ENCODE measurements around the gene SAMD15. TPM values are rescaled to one million over a fixed set of nuclear protein-coding genes. Genes with fewer than 3 reads are reported as not detected.

SAMD15 gene
- total and polyA plus RNA-seq, 2 donors (not counting 1 experiment from before 2014, with no cell fraction given), result 0.03 to 0.96 TPM

- Mint-ChIP-seq H3K9me3 (ENCODE audit: insufficient read depth) (no peaks in the 10 kb centered on the region), H3K4me3 (no peak overlapping the region)
- no peaks in the 10 kb centered on the region for H3K36me3 ChIP-seq (replicated peaks in 1 of 2; ENCODE audit: control extremely low read depth in 1 of 2, control insufficient read depth in 1 of 2, extremely low read depth in 1 of 2, insufficient read depth in 2 of 2, low read length in 1 of 2)
Measured at GRCh38 chr14:77400216-77400615, 23.0 kb downstream of the SAMD15 start.

GRCh38 chr14:77403768-77404167 lies 26.6 kb downstream of the SAMD15 start:
- H4K20me1 ChIP-seq (ENCODE audit: control insufficient read depth, insufficient read depth, low read length, poor library complexity, severe bottlenecking), result no peaks in the 10 kb centered on the region
- DNase-seq (no peak), ATAC-seq (ENCODE audit: low read depth) (no peak)
- no peak overlapping the region for H3K4me2 ChIP-seq (replicated peaks; ENCODE audit: low read depth, low read length, poor library complexity, severe bottlenecking)
- H3K27me3 Mint-ChIP-seq, result no peaks in the 10 kb centered on the region
- H3K9me3 ChIP-seq (ENCODE audit: control extremely low read depth in 1 of 3, control insufficient read depth in 2 of 3, insufficient read depth in 1 of 3, low read length in 2 of 3), result no peaks in the 10 kb centered on the region
- intact Hi-C loops (cut with micrococcal nuclease), result no loop called here
- POLR2A ChIA-PET, result no interaction called here
- CTCF ChIA-PET, result no interaction called here
- no peak for TF ChIP-seq CTCF (IDR thresholded peaks at IDR 0.05)
- TF ChIP-seq EZH2 (IDR thresholded peaks at IDR 0.05; ENCODE audit: borderline replicate concordance, insufficient read depth, low read depth, low read length, poor library complexity, severe bottlenecking), result no peak
- H3K9ac ChIP-seq (ENCODE audit: low read length), result no peak overlapping the region
- H2AFZ ChIP-seq (ENCODE audit: insufficient read depth, low read depth, low read length, poor library complexity, severe bottlenecking), result no peak overlapping the region
- H3K27me3 ChIP-seq (replicated peaks in 1 of 4; ENCODE audit: control extremely low read depth in 1 of 4, control insufficient read depth in 3 of 4, insufficient read depth in 4 of 4, low read length in 3 of 4), result no peaks in the 10 kb centered on the region
- 88% methylated on average over 1 of the region's 3 CpGs for WGBS (ENCODE audit: insufficient coverage)
- no peaks in the 10 kb centered on the region for H3K9me3 Mint-ChIP-seq (ENCODE audit: insufficient read depth)
- peaks cover 12% of the 10 kb centered on the region for H3K4me1 Mint-ChIP-seq
- no peak overlapping the region for H3K27ac Mint-ChIP-seq
- H3K27ac ChIP-seq (ENCODE audit: low read length in 2 of 2), result no peak overlapping the region
- no peak overlapping the region for H3K4me3 ChIP-seq (ENCODE audit: control extremely low read depth in 1 of 5, extremely low read depth in 1 of 5, insufficient read depth in 1 of 5, low read depth in 2 of 5, low read length in 4 of 5)
- H3K4me1 ChIP-seq (ENCODE audit: control insufficient read depth in 2 of 2, insufficient read depth in 2 of 2, low read length in 2 of 2), result peaks cover 5 to 7% of the 10 kb centered on the region in 2 donors
- no peak overlapping the region for H3K4me3 Mint-ChIP-seq
- H3K79me2 ChIP-seq (ENCODE audit: control insufficient read depth, insufficient read depth, low read length), result no peaks in the 10 kb centered on the region
- no peaks in the 10 kb centered on the region for H3K36me3 ChIP-seq (replicated peaks in 1 of 2; ENCODE audit: control extremely low read depth in 1 of 2, control insufficient read depth in 1 of 2, extremely low read depth in 1 of 2, insufficient read depth in 2 of 2, low read length in 1 of 2)

More at GRCh38 chr14:77400216-77400615, 23.0 kb downstream of the SAMD15 start:
- DNase-seq (no peak), ATAC-seq (ENCODE audit: low read depth) (no peak)
- H3K27me3 ChIP-seq (replicated peaks in 1 of 4; ENCODE audit: control extremely low read depth in 1 of 4, control insufficient read depth in 3 of 4, insufficient read depth in 4 of 4, low read length in 3 of 4), result no peaks in the 10 kb centered on the region
- no peak overlapping the region for H3K4me3 ChIP-seq (ENCODE audit: control extremely low read depth in 1 of 5, extremely low read depth in 1 of 5, insufficient read depth in 1 of 5, low read depth in 2 of 5, low read length in 4 of 5)
- H3K27ac Mint-ChIP-seq, result no peak overlapping the region
- no CpG with 5 or more reads among the region's 6 CpGs for WGBS (ENCODE audit: insufficient coverage)
- peaks cover 0 to 4% of the 10 kb centered on the region in 2 donors for H3K4me1 ChIP-seq (ENCODE audit: control insufficient read depth in 2 of 2, insufficient read depth in 2 of 2, low read length in 2 of 2)
- no peaks in the 10 kb centered on the region for H3K79me2 ChIP-seq (ENCODE audit: control insufficient read depth, insufficient read depth, low read length)
- H3K9ac ChIP-seq (ENCODE audit: low read length), result no peak overlapping the region
- H3K27me3 Mint-ChIP-seq, result no peaks in the 10 kb centered on the region
- intact Hi-C loops (cut with micrococcal nuclease), result no loop called here
- H2AFZ ChIP-seq (ENCODE audit: insufficient read depth, low read depth, low read length, poor library complexity, severe bottlenecking), result no peak overlapping the region
- CTCF ChIA-PET, result no interaction called here
- no peak overlapping the region for H3K4me2 ChIP-seq (replicated peaks; ENCODE audit: low read depth, low read length, poor library complexity, severe bottlenecking)
- H4K20me1 ChIP-seq (ENCODE audit: control insufficient read depth, insufficient read depth, low read length, poor library complexity, severe bottlenecking), result no peaks in the 10 kb centered on the region
- POLR2A ChIA-PET, result no interaction called here
- peaks cover 2% of the 10 kb centered on the region for H3K4me1 Mint-ChIP-seq
- TF ChIP-seq EZH2 (IDR thresholded peaks at IDR 0.05; ENCODE audit: borderline replicate concordance, insufficient read depth, low read depth, low read length, poor library complexity, severe bottlenecking) (no peak), CTCF (IDR thresholded peaks at IDR 0.05) (no peak)
- H3K27ac ChIP-seq (ENCODE audit: low read length in 2 of 2), result no peak overlapping the region
- H3K9me3 ChIP-seq (ENCODE audit: control extremely low read depth in 1 of 3, control insufficient read depth in 2 of 3, insufficient read depth in 1 of 3, low read length in 2 of 3), result peaks cover 0 to 10% (median 0%) of the 10 kb centered on the region in 3 donors

Measured in B cell (primary cell).